ENCODE data around the gene VRK2.

The VRK2 gene

DNA sequence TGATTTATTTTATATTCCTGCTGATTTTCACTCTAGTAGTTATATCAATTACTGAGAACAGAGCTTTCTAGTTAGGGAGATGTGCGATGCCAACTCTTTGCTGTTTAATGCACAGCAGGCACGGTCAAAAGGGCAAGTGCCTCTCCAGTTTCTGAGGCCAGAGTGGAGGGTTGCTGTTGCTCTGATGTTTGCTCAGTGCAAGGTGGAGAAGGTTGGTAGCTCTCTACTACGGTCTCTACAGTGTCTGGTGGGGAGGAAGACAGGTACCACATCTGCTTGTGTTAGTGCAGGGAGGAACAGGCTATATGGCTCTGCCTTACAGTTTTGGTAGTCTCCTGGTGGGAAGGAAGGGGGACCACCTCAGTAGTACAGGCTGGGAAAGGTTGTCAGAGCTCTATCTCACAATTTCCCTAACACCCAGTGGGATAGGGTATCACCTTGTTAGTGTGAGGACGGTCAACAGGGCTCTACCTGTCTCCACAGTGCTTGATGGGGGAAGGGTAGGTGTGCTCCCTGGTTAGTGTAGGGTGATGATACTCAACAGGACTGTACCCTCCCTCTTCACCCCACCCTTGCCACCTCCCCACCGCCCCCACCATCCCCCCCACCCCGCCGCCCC lies 108.7 kb downstream of the VRK2 start:
- TF ChIP-seq POLR2AphosphoS5 (IDR thresholded peaks at IDR 0.05; ENCODE audit: low read depth, low read length) (no peak), FOXP2 (optimal IDR thresholded peaks at IDR 0.05; ENCODE audit: borderline replicate concordance, extremely low read depth, extremely low read length, insufficient read depth) (no peak), SIN3A (IDR thresholded peaks at IDR 0.05; ENCODE audit: borderline replicate concordance, insufficient read depth, low read length) (no peak), TAF1 (IDR thresholded peaks at IDR 0.05; ENCODE audit: borderline replicate concordance, insufficient read depth, low read length) (no peak)
- TF ChIP-seq, protein P1, sequence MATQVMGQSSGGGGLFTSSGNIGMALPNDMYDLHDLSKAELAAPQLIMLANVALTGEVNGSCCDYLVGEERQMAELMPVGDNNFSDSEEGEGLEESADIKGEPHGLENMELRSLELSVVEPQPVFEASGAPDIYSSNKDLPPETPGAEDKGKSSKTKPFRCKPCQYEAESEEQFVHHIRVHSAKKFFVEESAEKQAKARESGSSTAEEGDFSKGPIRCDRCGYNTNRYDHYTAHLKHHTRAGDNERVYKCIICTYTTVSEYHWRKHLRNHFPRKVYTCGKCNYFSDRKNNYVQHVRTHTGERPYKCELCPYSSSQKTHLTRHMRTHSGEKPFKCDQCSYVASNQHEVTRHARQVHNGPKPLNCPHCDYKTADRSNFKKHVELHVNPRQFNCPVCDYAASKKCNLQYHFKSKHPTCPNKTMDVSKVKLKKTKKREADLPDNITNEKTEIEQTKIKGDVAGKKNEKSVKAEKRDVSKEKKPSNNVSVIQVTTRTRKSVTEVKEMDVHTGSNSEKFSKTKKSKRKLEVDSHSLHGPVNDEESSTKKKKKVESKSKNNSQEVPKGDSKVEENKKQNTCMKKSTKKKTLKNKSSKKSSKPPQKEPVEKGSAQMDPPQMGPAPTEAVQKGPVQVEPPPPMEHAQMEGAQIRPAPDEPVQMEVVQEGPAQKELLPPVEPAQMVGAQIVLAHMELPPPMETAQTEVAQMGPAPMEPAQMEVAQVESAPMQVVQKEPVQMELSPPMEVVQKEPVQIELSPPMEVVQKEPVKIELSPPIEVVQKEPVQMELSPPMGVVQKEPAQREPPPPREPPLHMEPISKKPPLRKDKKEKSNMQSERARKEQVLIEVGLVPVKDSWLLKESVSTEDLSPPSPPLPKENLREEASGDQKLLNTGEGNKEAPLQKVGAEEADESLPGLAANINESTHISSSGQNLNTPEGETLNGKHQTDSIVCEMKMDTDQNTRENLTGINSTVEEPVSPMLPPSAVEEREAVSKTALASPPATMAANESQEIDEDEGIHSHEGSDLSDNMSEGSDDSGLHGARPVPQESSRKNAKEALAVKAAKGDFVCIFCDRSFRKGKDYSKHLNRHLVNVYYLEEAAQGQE (IDR thresholded peaks at IDR 0.05; ENCODE audit: insufficient read depth in 1 of 2, low read depth in 2 of 2, low read length in 2 of 2) = no peak

DNA sequence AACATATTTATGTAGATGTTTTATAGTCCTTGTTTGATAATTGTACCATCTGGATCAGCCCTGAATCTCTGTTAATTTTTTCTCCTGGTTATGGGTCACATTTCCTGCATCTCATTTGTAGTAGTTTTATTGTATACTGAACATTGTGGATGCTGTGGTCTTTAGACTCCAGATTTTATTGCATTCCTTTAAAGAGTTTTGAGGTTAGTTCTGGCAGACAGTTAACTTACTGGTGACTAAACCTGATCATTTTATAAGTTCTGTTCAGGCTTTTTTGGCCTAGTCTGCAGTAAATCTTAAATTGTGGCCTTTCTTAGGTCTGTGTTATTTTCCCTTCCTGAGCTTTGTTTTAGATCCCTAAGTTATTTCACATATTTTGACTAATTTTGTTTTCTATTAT lies 110.2 kb downstream of the VRK2 start:
- TF ChIP-seq FOXP2 (optimal IDR thresholded peaks at IDR 0.05; ENCODE audit: borderline replicate concordance, extremely low read depth, extremely low read length, insufficient read depth) (no peak), POLR2AphosphoS5 (IDR thresholded peaks at IDR 0.05; ENCODE audit: low read depth, low read length) (no peak), TAF1 (IDR thresholded peaks at IDR 0.05; ENCODE audit: borderline replicate concordance, insufficient read depth, low read length) (no peak), SIN3A (IDR thresholded peaks at IDR 0.05; ENCODE audit: borderline replicate concordance, insufficient read depth, low read length) (no peak)
- TF ChIP-seq, protein P1 (IDR thresholded peaks at IDR 0.05; ENCODE audit: insufficient read depth in 1 of 2, low read depth in 2 of 2, low read length in 2 of 2) = no peak

DNA sequence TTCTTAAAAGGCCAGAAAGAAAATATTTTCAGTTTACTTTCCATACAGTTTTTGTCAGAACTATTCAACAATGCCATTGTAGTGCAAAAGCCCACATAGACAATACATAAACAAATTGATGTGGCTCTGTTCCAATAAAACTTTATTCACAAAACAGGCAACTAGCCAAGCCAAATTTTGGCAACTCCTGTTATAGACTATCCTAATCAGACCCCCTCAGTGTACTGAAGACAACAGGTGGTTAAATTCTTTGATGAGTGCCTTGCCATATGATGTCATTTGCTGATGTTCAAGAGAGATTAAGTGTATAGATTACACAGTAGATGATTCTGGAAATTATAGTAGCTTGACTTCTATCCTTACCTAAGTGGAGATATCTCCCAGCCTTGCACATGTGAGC lies 111.1 kb downstream of the VRK2 start:
- TF ChIP-seq, protein P1 (IDR thresholded peaks at IDR 0.05; ENCODE audit: insufficient read depth in 1 of 2, low read depth in 2 of 2, low read length in 2 of 2) = no peak
- TF ChIP-seq FOXP2 (optimal IDR thresholded peaks at IDR 0.05; ENCODE audit: borderline replicate concordance, extremely low read depth, extremely low read length, insufficient read depth) (no peak), POLR2AphosphoS5 (IDR thresholded peaks at IDR 0.05; ENCODE audit: low read depth, low read length) (no peak), SIN3A (IDR thresholded peaks at IDR 0.05; ENCODE audit: borderline replicate concordance, insufficient read depth, low read length) (no peak), TAF1 (IDR thresholded peaks at IDR 0.05; ENCODE audit: borderline replicate concordance, insufficient read depth, low read length) (no peak)

GRCh38 chr2:58158481-58158880 lies 111.9 kb downstream of the VRK2 start:
- no peak for TF ChIP-seq FOXP2 (optimal IDR thresholded peaks at IDR 0.05; ENCODE audit: borderline replicate concordance, extremely low read depth, extremely low read length, insufficient read depth)
- no peak for TF ChIP-seq TAF1 (IDR thresholded peaks at IDR 0.05; ENCODE audit: borderline replicate concordance, insufficient read depth, low read length)
- no peak for TF ChIP-seq POLR2AphosphoS5 (IDR thresholded peaks at IDR 0.05; ENCODE audit: low read depth, low read length)
- TF ChIP-seq SIN3A (IDR thresholded peaks at IDR 0.05; ENCODE audit: borderline replicate concordance, insufficient read depth, low read length) = no peak

DNA sequence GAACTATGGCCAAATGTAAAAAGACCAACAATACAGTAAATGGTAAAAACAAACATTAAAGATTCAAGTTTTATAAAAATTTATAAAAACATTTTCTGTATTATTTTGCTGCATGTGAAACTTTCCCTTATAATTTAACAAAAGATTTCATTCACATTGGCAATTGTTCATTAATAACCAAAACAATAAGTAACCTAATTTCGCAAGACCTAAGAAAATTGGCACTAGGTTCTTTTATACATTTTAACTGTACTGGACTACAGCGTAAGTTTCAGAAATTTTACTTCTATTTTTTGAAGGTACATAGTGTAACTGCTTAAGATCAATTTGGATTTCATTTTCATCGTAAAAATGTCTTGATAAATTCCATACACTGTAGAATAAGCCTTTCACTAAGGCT lies 117.3 kb downstream of the VRK2 start:
- TF ChIP-seq, protein P1 (IDR thresholded peaks at IDR 0.05; ENCODE audit: insufficient read depth in 1 of 2, low read depth in 2 of 2, low read length in 2 of 2) = no peak
- TF ChIP-seq POLR2AphosphoS5 (IDR thresholded peaks at IDR 0.05; ENCODE audit: low read depth, low read length) (no peak), SIN3A (IDR thresholded peaks at IDR 0.05; ENCODE audit: borderline replicate concordance, insufficient read depth, low read length) (no peak), FOXP2 (optimal IDR thresholded peaks at IDR 0.05; ENCODE audit: borderline replicate concordance, extremely low read depth, extremely low read length, insufficient read depth) (no peak), TAF1 (IDR thresholded peaks at IDR 0.05; ENCODE audit: borderline replicate concordance, insufficient read depth, low read length) (no peak)

Measured in PFSK-1 (cell line).